GM19099 (cell line): ENCODE results near the gene RPTOR.

Source experiments
- POLR2A ChIP-seq: IDR thresholded peaks from 3 replicates; pipeline ENCODE4 v1.6.1; 2011; ENCODE audit warnings: low read depth; ENCODE audit not compliant: insufficient read length; ENCODE audit errors: extremely low read depth

The RPTOR gene

GRCh38 chr17:80729761-80730160 lies 185.1 kb downstream of the RPTOR start:
- TF ChIP-seq POLR2A, result no peak

- TF ChIP-seq POLR2A, result no peak
These were observed 186.1 kb downstream of the RPTOR start for GRCh38 chr17:80730739-80731138.

- no peak for TF ChIP-seq POLR2A
These were observed 186.7 kb downstream of the RPTOR start for GRCh38 chr17:80731323-80731722.

GRCh38 chr17:80732268-80732667 lies 187.6 kb downstream of the RPTOR start:
- no peak for TF ChIP-seq POLR2A

GRCh38 chr17:80737106-80738019 lies 192.7 kb downstream of the RPTOR start:
- TF ChIP-seq POLR2A, result no peak

- no peak for TF ChIP-seq POLR2A
These were observed 193.6 kb downstream of the RPTOR start for GRCh38 chr17:80738020-80738808.

- no peak for TF ChIP-seq POLR2A
These were observed 194.5 kb downstream of the RPTOR start for GRCh38 chr17:80738987-80739730.

- TF ChIP-seq POLR2A, result no peak
These were observed 195.5 kb downstream of the RPTOR start for GRCh38 chr17:80740141-80740540.

GRCh38 chr17:80742091-80742490 lies 197.5 kb downstream of the RPTOR start:
- TF ChIP-seq POLR2A, result no peak

GRCh38 chr17:80742581-80743180 lies 198.0 kb downstream of the RPTOR start:
- TF ChIP-seq POLR2A, result no peak

GRCh38 chr17:80743181-80743771 lies 198.6 kb downstream of the RPTOR start:
- TF ChIP-seq POLR2A, result no peak

GRCh38 chr17:80745183-80745582 lies 200.5 kb downstream of the RPTOR start:
- TF ChIP-seq POLR2A, result no peak

- no peak for TF ChIP-seq POLR2A
These were observed 201.8 kb downstream of the RPTOR start for GRCh38 chr17:80746262-80746935.

GRCh38 chr17:80747469-80747868 lies 202.8 kb downstream of the RPTOR start:
- no peak for TF ChIP-seq POLR2A
